ENCODE results near the gene MASP2. TPM values are rescaled to one million over a fixed set of nuclear protein-coding genes. Genes with fewer than 3 reads are reported as not detected.

The MASP2 gene
- total RNA-seq, 2 experiments from 2014 or later, result 0.38 TPM; not detected in 1

DNA sequence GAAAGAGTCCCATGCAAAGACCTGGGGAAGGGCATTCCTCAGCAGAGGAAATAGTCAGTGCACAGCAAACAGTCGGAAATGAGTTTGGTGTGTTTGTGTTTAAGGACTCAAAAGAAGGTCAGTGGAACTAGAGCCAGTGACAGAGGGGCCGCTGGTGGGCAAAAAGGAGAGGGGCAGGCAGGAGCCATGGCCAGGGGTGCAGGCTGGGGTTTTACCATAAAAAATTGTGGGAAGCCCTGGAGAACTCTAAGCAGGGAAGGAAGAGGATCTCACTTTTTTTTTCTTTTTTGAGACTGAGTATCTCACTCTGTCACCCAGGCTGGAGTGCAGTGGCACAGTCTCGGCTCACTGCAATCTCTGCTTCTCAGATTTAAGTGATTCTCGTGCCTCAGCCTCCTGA is 68.3 kb downstream of the MASP2 start:
- Histone ChIP-seq H3K27ac (ENCODE audit: low read depth, low read length, poor library complexity, severe bottlenecking) (no peak overlapping the region), H3K79me2 (ENCODE audit: insufficient read depth, low read depth, low read length) (no peaks in the 10 kb centered on the region), H3K9me2 (ENCODE audit: insufficient read depth, low read length) (no peaks in the 10 kb centered on the region), H3K4me1 (ENCODE audit: insufficient read depth, low read length, poor library complexity, severe bottlenecking) (no peaks in the 10 kb centered on the region), H3K36me3 (ENCODE audit: insufficient read depth, low read length) (no peaks in the 10 kb centered on the region), H3K4me2 (ENCODE audit: low read length) (no peak overlapping the region), H3K4me3 (ENCODE audit: low read depth, low read length, poor library complexity, severe bottlenecking) (no peak overlapping the region), H2AFZ (ENCODE audit: low read length) (no peak overlapping the region), H3K9me3 (ENCODE audit: low read length) (no peaks in the 10 kb centered on the region), H4K20me1 (ENCODE audit: insufficient read depth, low read length) (no peaks in the 10 kb centered on the region)
- no peak for DNase-seq (ENCODE audit: low spot score)
- TF ChIP-seq, protein P1, sequence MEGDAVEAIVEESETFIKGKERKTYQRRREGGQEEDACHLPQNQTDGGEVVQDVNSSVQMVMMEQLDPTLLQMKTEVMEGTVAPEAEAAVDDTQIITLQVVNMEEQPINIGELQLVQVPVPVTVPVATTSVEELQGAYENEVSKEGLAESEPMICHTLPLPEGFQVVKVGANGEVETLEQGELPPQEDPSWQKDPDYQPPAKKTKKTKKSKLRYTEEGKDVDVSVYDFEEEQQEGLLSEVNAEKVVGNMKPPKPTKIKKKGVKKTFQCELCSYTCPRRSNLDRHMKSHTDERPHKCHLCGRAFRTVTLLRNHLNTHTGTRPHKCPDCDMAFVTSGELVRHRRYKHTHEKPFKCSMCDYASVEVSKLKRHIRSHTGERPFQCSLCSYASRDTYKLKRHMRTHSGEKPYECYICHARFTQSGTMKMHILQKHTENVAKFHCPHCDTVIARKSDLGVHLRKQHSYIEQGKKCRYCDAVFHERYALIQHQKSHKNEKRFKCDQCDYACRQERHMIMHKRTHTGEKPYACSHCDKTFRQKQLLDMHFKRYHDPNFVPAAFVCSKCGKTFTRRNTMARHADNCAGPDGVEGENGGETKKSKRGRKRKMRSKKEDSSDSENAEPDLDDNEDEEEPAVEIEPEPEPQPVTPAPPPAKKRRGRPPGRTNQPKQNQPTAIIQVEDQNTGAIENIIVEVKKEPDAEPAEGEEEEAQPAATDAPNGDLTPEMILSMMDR (conservative IDR thresholded peaks at IDR 0.05; ENCODE audit: low read length), result no peak
- TF ChIP-seq EZH2phosphoT487 (IDR thresholded peaks at IDR 0.05; ENCODE audit: borderline replicate concordance, low read depth, low read length), result no peak
- no TSS peak for BruUV-seq (replicated peaks)
- CTCF ChIA-PET (ENCODE audit: unreplicated experiment), result no interaction called here
- POLR2A ChIA-PET, result no interaction called here
- intact Hi-C loops (cut with micrococcal nuclease; ENCODE audit: unreplicated experiment), result no loop called here

Other genes starting within 250 kb of the MASP2 start
- gene TARDBP, start 34.6 kb downstream of the MASP2 start, total RNA-seq (2014; rRNA removed; shearing (Covaris generic)), result 145 and 177 TPM in 2 replicates
- gene TARDBP, start 34.6 kb downstream of the MASP2 start, total RNA-seq (2022), result 277 and 278 TPM in 2 replicates
- gene SRM, start 12.8 kb upstream of the MASP2 start, total RNA-seq (2014; rRNA removed; shearing (Covaris generic)), result 52.4 and 65.2 TPM in 2 replicates
- gene SRM, start 12.8 kb upstream of the MASP2 start, total RNA-seq (2022), result 185 and 208 TPM in 2 replicates
- gene EXOSC10, start 52.6 kb upstream of the MASP2 start, total RNA-seq (2014; rRNA removed; shearing (Covaris generic)), result 75.1 and 117 TPM in 2 replicates
- gene EXOSC10, start 52.6 kb upstream of the MASP2 start, total RNA-seq (2022), result 91.9 and 95.1 TPM in 2 replicates
- gene ANGPTL7, start 142.1 kb upstream of the MASP2 start, total RNA-seq (2014; rRNA removed; shearing (Covaris generic)), result not detected in 2 replicates
- gene ANGPTL7, start 142.1 kb upstream of the MASP2 start, total RNA-seq (2022), result not detected in 2 replicates
- gene MTOR, start 215.3 kb upstream of the MASP2 start, total RNA-seq (2014; rRNA removed; shearing (Covaris generic)), result 41.1 and 41.5 TPM in 2 replicates
- 58.5 and 58.6 TPM in 2 replicates for gene MTOR, start 215.3 kb upstream of the MASP2 start, total RNA-seq (2022)
- gene UBIAD1, start 226.0 kb upstream of the MASP2 start, total RNA-seq (2014; rRNA removed; shearing (Covaris generic)), result 22.4 and 22.7 TPM in 2 replicates
- 27.9 and 28.9 TPM in 2 replicates for gene UBIAD1, start 226.0 kb upstream of the MASP2 start, total RNA-seq (2022)